ENCODE results near the gene AFF3. TPM values are rescaled to one million over a fixed set of nuclear protein-coding genes. Genes with fewer than 3 reads are reported as not detected.

AFF3 gene
- total and polyA plus RNA-seq, 4 donors = 0.48 to 5.3 (median 2.3) TPM

- no peak for TF ChIP-seq REST (IDR thresholded peaks at IDR 0.05)
- TF ChIP-seq YY1 (IDR thresholded peaks at IDR 0.05) = no peak
Measured at GRCh38 chr2:99789849-99790248, 352.5 kb downstream of the AFF3 start (continued).

GRCh38 chr2:99787769-99788382 lies 354.5 kb downstream of the AFF3 start:
- TF ChIP-seq EGR1 (IDR thresholded peaks at IDR 0.05; ENCODE audit: low read depth in 2 of 2) (no peak), CTCF (IDR thresholded peaks at IDR 0.05; ENCODE audit: low read depth, low read length, missing input control) (no peak), FOXA2 (IDR thresholded peaks at IDR 0.05) (no peak), GABPA (IDR thresholded peaks at IDR 0.05 in 1 of 2, conservative IDR thresholded peaks at IDR 0.05 in 1 of 2) (no peak), RXRA (IDR thresholded peaks at IDR 0.05) (no peak), NR2F2 (IDR thresholded peaks at IDR 0.05) (no peak), ATF3 (IDR thresholded peaks at IDR 0.05) (no peak), SP1 (IDR thresholded peaks at IDR 0.05) (no peak), YY1 (IDR thresholded peaks at IDR 0.05) (no peak), JUND (IDR thresholded peaks at IDR 0.05) (no peak), RAD21 (IDR thresholded peaks at IDR 0.05) (no peak), FOXA1 (IDR thresholded peaks at IDR 0.05) (no peak), ZBTB33 (IDR thresholded peaks at IDR 0.05) (no peak)
- WGBS = 90% methylated on average over 5 of the region's 5 CpGs

More at GRCh38 chr2:99787769-99788382, 354.5 kb downstream of the AFF3 start:
- no peaks in the 10 kb centered on the region for H3K36me3 ChIP-seq (ENCODE audit: control insufficient read depth in 4 of 4, insufficient read depth in 3 of 4, low read depth in 1 of 4, low read length in 3 of 4)
- no peaks in the 10 kb centered on the region for H3K27me3 ChIP-seq (ENCODE audit: control insufficient read depth in 4 of 4, insufficient read depth in 4 of 4, low read length in 3 of 4)
- no peak overlapping the region for H3K4me3 ChIP-seq (ENCODE audit: low read depth in 1 of 3, low read length in 3 of 3)
- no peak overlapping the region for H3K9ac ChIP-seq (ENCODE audit: low read depth in 1 of 2, low read length in 2 of 2)
- peaks cover 0 to 15% (median 10%) of the 10 kb centered on the region in 4 donors for H3K4me1 ChIP-seq (ENCODE audit: control insufficient read depth in 4 of 4, insufficient read depth in 4 of 4, low read length in 3 of 4)
- H3K27ac ChIP-seq (ENCODE audit: low read depth in 1 of 2, low read length in 2 of 2) = no peak overlapping the region
- no peak for DNase-seq (ENCODE audit: low spot score)
- H3K9me3 ChIP-seq (ENCODE audit: control insufficient read depth in 4 of 4, low read length in 3 of 4) = no peaks in the 10 kb centered on the region

Measured in liver (tissue), 9 donors.